Left lung (tissue), 10 donors: ENCODE measurements around the gene SMIM13. TPM values are rescaled to one million over a fixed set of nuclear protein-coding genes. Genes with fewer than 3 reads are reported as not detected.
"Not testable (repeated sequence)": the region's sequence is repeated elsewhere in the genome, so short reads cannot be mapped to it uniquely, and the experiment has no call there.

Experiments used
- ATAC-seq: fragments of 200-7000 bp; cut with Tn5 transposase; one replicate; pipeline ENCODE4 v1.9.1; 2020; ENCODE audit warnings: moderate library complexity
- DNase-seq, 4 donors: peaks; one replicate each; pipeline ENCODE4 v3.0.0-alpha.2; 2013 to 2020
- H3K27ac ChIP-seq, 2 donors: fragments of 200-600 bp; sonication (generic) in 1 of 2; one replicate each; pipeline versions ENCODE4 v1.5.0 to v1.8.0; 2020 to 2021
- H3K27me3 ChIP-seq, 2 donors: fragments of 200-600 bp; sonication (generic) in 1 of 2; one replicate each; pipeline versions ENCODE4 v1.5.0 to v1.8.0; 2020 to 2021
- H3K36me3 ChIP-seq, 2 donors: fragments of 200-600 bp; sonication (generic) in 1 of 2; one replicate each; pipeline versions ENCODE4 v1.5.0 to v1.8.0; 2020 to 2021
- H3K4me1 ChIP-seq, 2 donors: fragments of 200-600 bp; one replicate each; pipeline ENCODE4 v1.8.0; 2021
- H3K4me3 ChIP-seq, 2 donors: fragments of 200-600 bp; sonication (generic) in 1 of 2; one replicate each; pipeline versions ENCODE4 v1.5.0 to v1.8.0; 2020 to 2021; ENCODE audit warnings: mild to moderate bottlenecking in 1 of 2
- H3K9me3 ChIP-seq, 2 donors: fragments of 200-600 bp; sonication (generic) in 1 of 2; one replicate each; pipeline versions ENCODE4 v1.5.0 to v1.8.0; 2020 to 2021
- CTCF ChIP-seq, 2 donors: fragments of 200-600 bp; sonication (generic) in 1 of 2; IDR thresholded peaks; one replicate each; pipeline versions ENCODE4 v1.5.0 to v1.8.0; 2021; ENCODE audit warnings: antibody characterized with exemption in 2 of 2
- intact Hi-C, 2 donors: fragments of 100-400 bp; cut with DNase I; formaldehyde crosslinking; loops; one replicate each; pipeline versions ENCODE4 v1.11.2 to v1.14.2; 2022
- polyA plus RNA-seq, 6 donors: library from polyadenylated mRNA; unstranded; fragments of 120-200 nt; gene quantifications; one replicate each; pipeline ENCODE4 v1.2.1, GENCODE V29; 2013; ENCODE audit not compliant: insufficient read length in 6 of 6
- total RNA-seq, 2 donors: library from RNA; stranded (reverse); fragmentation: NEBNext Ultra II Directional; extraction: Animal tissue kit (Norgen Biotek cat#: 25700); gene quantifications; one replicate each; pipeline ENCODE4 v1.2.1, GENCODE V29; 2021
- donor health status: DM: no; HTN: yes; CAD: no.
- donor health status: DM: no; HTN: no; CAD: no.

SMIM13 gene
- total and polyA plus RNA-seq, 8 donors = 9.6 to 18.1 (median 15.8) TPM

GRCh38 chr6:11089695-11090094 lies 3.9 kb upstream of the SMIM13 start:
- Histone ChIP-seq H3K9me3 (no peaks in the 10 kb centered on the region), H3K4me3 (no peak overlapping the region), H3K4me1 (peaks cover 4 to 9% of the 10 kb centered on the region in 2 donors), H3K27me3 (no peaks in the 10 kb centered on the region), H3K27ac (no peak overlapping the region), H3K36me3 (no peaks in the 10 kb centered on the region)
- intact Hi-C loops = no loop called here
- no peak for TF ChIP-seq CTCF (IDR thresholded peaks at IDR 0.05)
- ATAC-seq (no peak), DNase-seq (no peak)

GRCh38 chr6:11091141-11091540 lies 2.5 kb upstream of the SMIM13 start:
- ATAC-seq, H3K27me3 ChIP-seq, DNase-seq, H3K9me3 ChIP-seq, H3K36me3 ChIP-seq, H3K4me3 ChIP-seq, intact Hi-C loops, H3K27ac ChIP-seq: not testable (repeated sequence)
- peaks cover 11 to 24% of the 10 kb centered on the region in 2 donors for H3K4me1 ChIP-seq

GRCh38 chr6:11092668-11093375 lies 812 bp upstream of the SMIM13 start:
- Histone ChIP-seq H3K4me1 (peaks cover 13 to 27% of the 10 kb centered on the region in 2 donors), H3K27ac (peak overlapping the region; percentile 97), H3K36me3 (no peaks in the 10 kb centered on the region), H3K9me3 (no peaks in the 10 kb centered on the region), H3K27me3 (no peaks in the 10 kb centered on the region), H3K4me3 (peak overlapping the region; percentile 90 to 99)
- intact Hi-C loops = no loop called here
- DNase-seq = no peak
- no peak for TF ChIP-seq CTCF (IDR thresholded peaks at IDR 0.05)
- peak; percentile 53 for ATAC-seq

GRCh38 chr6:11093376-11093625 lies 333 bp upstream of the SMIM13 start:
- peak; percentile 10 for ATAC-seq
- H3K27ac ChIP-seq = peak overlapping the region; percentile 97
- intact Hi-C loops = no loop called here
- peaks cover 13 to 27% of the 10 kb centered on the region in 2 donors for H3K4me1 ChIP-seq
- no peaks in the 10 kb centered on the region for H3K27me3 ChIP-seq
- H3K4me3 ChIP-seq = peak overlapping the region; percentile 90 to 99
- no peak for TF ChIP-seq CTCF (IDR thresholded peaks at IDR 0.05)
- H3K9me3 ChIP-seq = no peaks in the 10 kb centered on the region
- H3K36me3 ChIP-seq = no peaks in the 10 kb centered on the region
- no peak for DNase-seq

- Histone ChIP-seq H3K27ac (peak overlapping the region; percentile 97), H3K36me3 (no peaks in the 10 kb centered on the region), H3K9me3 (no peaks in the 10 kb centered on the region), H3K4me1 (peaks cover 13 to 27% of the 10 kb centered on the region in 2 donors), H3K4me3 (peak overlapping the region; percentile 90 to 99), H3K27me3 (no peaks in the 10 kb centered on the region)
- TF ChIP-seq CTCF (IDR thresholded peaks at IDR 0.05) = no peak
- ATAC-seq = peak; percentile 9
- intact Hi-C loops = no loop called here
- peak in 3 of 4 donors; percentile 30 to 80 (median 52) for DNase-seq
Measured at GRCh38 chr6:11094411-11094851, 797 bp downstream of the SMIM13 start.

GRCh38 chr6:11094941-11095340 lies 1.3 kb downstream of the SMIM13 start:
- Histone ChIP-seq H3K27me3 (no peaks in the 10 kb centered on the region), H3K27ac (peak overlapping the region in 1 of 2 donors; percentile 97), H3K4me3 (peak overlapping the region; percentile 90 to 99), H3K9me3 (no peaks in the 10 kb centered on the region), H3K4me1 (peaks cover 13 to 27% of the 10 kb centered on the region in 2 donors), H3K36me3 (no peaks in the 10 kb centered on the region)
- DNase-seq (no peak), ATAC-seq (no peak)
- intact Hi-C loops = no loop called here
- no peak for TF ChIP-seq CTCF (IDR thresholded peaks at IDR 0.05)
